H1 (cell line): ENCODE data around the gene RNPS1. TPM values are rescaled to one million over a fixed set of nuclear protein-coding genes. Genes with fewer than 3 reads are reported as not detected.

Experiments
- ATF3 ChIP-seq: IDR thresholded peaks from 2 replicates; pipeline ENCODE4 v1.6.1; 2011; ENCODE audit warnings: low read depth, mild to moderate bottlenecking, low read length; ENCODE audit not compliant: insufficient read depth
- CBX8 ChIP-seq: fragments of 300-800, 300-1000 bp; sonication (generic); IDR thresholded peaks from 2 replicates; pipeline ENCODE4 v1.7.1; 2016; ENCODE audit warnings: low read depth, low read length, borderline replicate concordance
- GTF2F1 ChIP-seq: IDR thresholded peaks from 2 replicates; pipeline ENCODE4 v1.6.1; 2012; ENCODE audit warnings: low read depth, low read length, improper control_type of control experiment, borderline replicate concordance
- HDAC2 ChIP-seq, 2 experiments: fragments of 300-600 bp in 1 of 2; sonication (generic) in 1 of 2; IDR thresholded peaks; 2 replicates each; pipeline ENCODE4 v1.6.1; 2011 to 2012; ENCODE audit warnings: low read depth in 2 of 2, low read length in 2 of 2, mild to moderate bottlenecking in 2 of 2, moderate library complexity in 2 of 2, borderline replicate concordance in 1 of 2, inconsistent platforms in 1 of 2
- JUN ChIP-seq: IDR thresholded peaks from 2 replicates; pipeline ENCODE4 v1.6.1; 2011; ENCODE audit warnings: low read depth, mild to moderate bottlenecking, improper control_type of control experiment, low read length
- SRF ChIP-seq: IDR thresholded peaks from 2 replicates; pipeline ENCODE4 v1.6.1; 2011; ENCODE audit warnings: mild to moderate bottlenecking, low read depth, low read length, moderate library complexity
- TAF7 ChIP-seq: optimal IDR thresholded peaks from 2 replicates; pipeline ENCODE3; 2011; ENCODE audit warnings: low read depth, mild to moderate bottlenecking, inconsistent platforms, low read length, moderate library complexity, borderline replicate concordance
- polyA plus RNA-seq, 7 experiments: library from polyadenylated mRNA; depleted of rRNA in 3 of 7; stranded (reverse) in 5 of 7; unstranded in 2 of 7; fragments of >200 nt in 5 of 7; fragments of 200-250 nt in 2 of 7; gene quantifications; 1 replicate in 5 of 7; 2 replicates in 1 of 7; 4 replicates in 1 of 7; pipeline versions ENCODE4 v1.2.1 to v1.2.3, GENCODE V29; 2011 to 2013; ENCODE audit warnings: missing spikeins in 2 of 7, mixed read lengths in 2 of 7
- total RNA-seq: library from RNA; stranded (reverse); fragmentation: NEBNext Ultra II Directional; extraction: Animal tissue kit (Norgen Biotek cat#: 25700); gene quantifications from 2 replicates; pipeline ENCODE4 v1.2.1, GENCODE V29; 2021

Gene RNPS1
- total and polyA plus RNA-seq, 2 of the 8 experiments (the other 6 are each of a cell fraction or from before 2014, with no cell fraction given), result 330 to 350 TPM

- TF ChIP-seq TAF7, result no peak
- no peak for TF ChIP-seq ATF3
- no peak for TF ChIP-seq CBX8
- no peak for TF ChIP-seq HDAC2 (IDR thresholded peaks at IDR 0.05; ENCODE audit: borderline replicate concordance in 1 of 2, low read depth in 2 of 2, low read length in 2 of 2)
- TF ChIP-seq SRF, result no peak
- TF ChIP-seq JUN, result no peak
- TF ChIP-seq GTF2F1, result no peak
Observed at GRCh38 chr16:2285731-2286191, 17.8 kb upstream of the RNPS1 start (continued).
